Adipose tissue (tissue), 3 donors: ENCODE results near the gene CDK14. TPM values are rescaled to one million over a fixed set of nuclear protein-coding genes. Genes with fewer than 3 reads are reported as not detected.

Experiments
- H3K27ac ChIP-seq: one replicate; pipeline ENCODE4 v1.5.1; 2013; ENCODE audit warnings: low read depth, low read length
- WGBS, 3 donors: extraction: QIAGEN DNeasy Blood & Tissue Kit; methylation state at CpG; one replicate each; pipeline ENCODE4 v1.1.7; 2013; 5-methylcytosine and 5-hydroxymethylcytosine counted together
- polyA plus RNA-seq, 3 donors: library from polyadenylated mRNA; stranded (reverse); fragments of 200-250 nt; gene quantifications; one replicate each; pipeline ENCODE4 v1.2.3, GENCODE V29; 2013
- donor health status: healthy with polysubstance abuse.
- donor health status: Bipolar disorder and iron deficiency.
- donor health status: healthy.

The CDK14 gene
- polyA plus RNA-seq, 3 donors, result 4.5 to 14.7 (median 5.2) TPM

GRCh38 chr7:90972906-90973550 is 376.9 kb downstream of the CDK14 start:
- no peak overlapping the region for H3K27ac ChIP-seq
- WGBS, 3 donors, result 74 to 93% (median 80%) methylated on average over 4 of the region's 4 CpGs

GRCh38 chr7:90977056-90977455 is 380.9 kb downstream of the CDK14 start:
- 94 to 96% (median 95%) methylated on average over 5 of the region's 5 CpGs for WGBS, 3 donors
- no peak overlapping the region for H3K27ac ChIP-seq

- no peak overlapping the region for H3K27ac ChIP-seq
- 33 to 44% (median 39%) methylated on average over 2 of the region's 2 CpGs for whole genome bisulfite sequencing, 3 donors
Measured at GRCh38 chr7:90980545-90980944, 384.4 kb downstream of the CDK14 start.

GRCh38 chr7:90982228-90982627 is 386.1 kb downstream of the CDK14 start:
- no peak overlapping the region for H3K27ac ChIP-seq
- 95 to 98% (median 98%) methylated on average over 2 of the region's 2 CpGs for WGBS, 3 donors

- 91 to 97% (median 95%) methylated on average over 1 of the region's 1 CpG for WGBS, 3 donors
- no peak overlapping the region for H3K27ac ChIP-seq
Measured at GRCh38 chr7:90984692-90985091, 388.6 kb downstream of the CDK14 start.

- WGBS, 3 donors, result 28 to 57% (median 39%) methylated on average over 1 of the region's 1 CpG
- no peak overlapping the region for H3K27ac ChIP-seq
Measured at GRCh38 chr7:90988516-90988915, 392.4 kb downstream of the CDK14 start.

- WGBS, 3 donors, result 93 to 96% (median 96%) methylated on average over 5 of the region's 5 CpGs
- H3K27ac ChIP-seq, result no peak overlapping the region
Measured at GRCh38 chr7:90988996-90989765, 393.1 kb downstream of the CDK14 start.

- 80 to 90% (median 85%) methylated on average over 2 of the region's 2 CpGs for WGBS, 3 donors
- no peak overlapping the region for H3K27ac ChIP-seq
Measured at GRCh38 chr7:90994121-90994520, 398.0 kb downstream of the CDK14 start.

- WGBS, 3 donors, result 87 to 94% (median 90%) methylated on average over 5 of the region's 5 CpGs
- no peak overlapping the region for H3K27ac ChIP-seq
Measured at GRCh38 chr7:90994601-90995000, 398.5 kb downstream of the CDK14 start.

- no peak overlapping the region for H3K27ac ChIP-seq
- 89 to 94% (median 92%) methylated on average over 2 of the region's 2 CpGs for WGBS, 3 donors
Measured at GRCh38 chr7:90995996-90996395, 399.9 kb downstream of the CDK14 start.

- no peak overlapping the region for H3K27ac ChIP-seq
- 77 to 88% (median 83%) methylated on average over 5 of the region's 5 CpGs for WGBS, 3 donors
Measured at GRCh38 chr7:90999989-91000979, 404.2 kb downstream of the CDK14 start.

GRCh38 chr7:91005024-91005423 is 408.9 kb downstream of the CDK14 start:
- 75 to 93% (median 90%) methylated on average over 4 of the region's 4 CpGs for WGBS, 3 donors
- H3K27ac ChIP-seq, result no peak overlapping the region

- no peak overlapping the region for H3K27ac ChIP-seq
- 88 to 92% (median 89%) methylated on average over 9 of the region's 9 CpGs for WGBS, 3 donors
Measured at GRCh38 chr7:91005841-91006240, 409.7 kb downstream of the CDK14 start.

- 75 to 78% (median 76%) methylated on average over 1 of the region's 1 CpG for WGBS, 3 donors
- H3K27ac ChIP-seq, result no peak overlapping the region
Measured at GRCh38 chr7:91007371-91007770, 411.2 kb downstream of the CDK14 start.

GRCh38 chr7:91013078-91013477 is 417.0 kb downstream of the CDK14 start:
- H3K27ac ChIP-seq, result no peak overlapping the region
- 58 to 100% (median 76%) methylated on average over 1 of the region's 1 CpG for WGBS, 3 donors

- H3K27ac ChIP-seq, result no peak overlapping the region
- WGBS, 3 donors, result 89 to 95% (median 90%) methylated on average over 2 of the region's 2 CpGs
Measured at GRCh38 chr7:91019686-91020385, 423.7 kb downstream of the CDK14 start.

GRCh38 chr7:91020636-91021385 is 424.7 kb downstream of the CDK14 start:
- 74 to 85% (median 76%) methylated on average over 3 of the region's 3 CpGs for WGBS, 3 donors

GRCh38 chr7:91021956-91022355 is 425.8 kb downstream of the CDK14 start:
- no peak overlapping the region for H3K27ac ChIP-seq
- 89 to 97% (median 96%) methylated on average over 1 of the region's 1 CpG for WGBS, 3 donors

More at GRCh38 chr7:91020636-91021385, 424.7 kb downstream of the CDK14 start:
- no peak overlapping the region for H3K27ac ChIP-seq
